NB4 (cell line): ENCODE results near the gene ZNF775.

Source experiments
- DNase-seq: peaks from one replicate; pipeline ENCODE4 v3.0.0; 2010; ENCODE audit warnings: low read depth
- H3K4me3 ChIP-seq: one replicate; pipeline ENCODE4 v1.5.1; 2011; ENCODE audit warnings: mild to moderate bottlenecking, low read depth, low read length, moderate library complexity
- CTCF ChIP-seq: IDR thresholded peaks from one replicate; pipeline ENCODE4 v1.5.1; 2012; ENCODE audit warnings: low read depth, low read length
- MAX ChIP-seq: IDR thresholded peaks from 2 replicates; pipeline ENCODE4 v1.6.1; 2011; ENCODE audit warnings: low read depth, low read length
- MYC ChIP-seq: IDR thresholded peaks from 2 replicates; pipeline ENCODE4 v1.6.1; 2011; ENCODE audit warnings: low read depth, low read length
- POLR2A ChIP-seq: IDR thresholded peaks from 2 replicates; pipeline ENCODE4 v1.6.1; 2011; ENCODE audit warnings: mild to moderate bottlenecking; ENCODE audit not compliant: insufficient read length; ENCODE audit errors: extremely low read depth

ZNF775 gene

GRCh38 chr7:150372271-150373048 is 6.7 kb upstream of the ZNF775 start:
- TF ChIP-seq POLR2A, result no peak
- no peak for TF ChIP-seq MYC
- no peak for TF ChIP-seq CTCF
- no peak for TF ChIP-seq MAX
- H3K4me3 ChIP-seq, result no peak overlapping the region

GRCh38 chr7:150373049-150373801 is 5.9 kb upstream of the ZNF775 start:
- no peak overlapping the region for H3K4me3 ChIP-seq
- peak; percentile 12 for DNase-seq
- no peak for TF ChIP-seq CTCF
- TF ChIP-seq POLR2A, result no peak
- TF ChIP-seq MAX, result no peak
- TF ChIP-seq MYC, result no peak

More at GRCh38 chr7:150372271-150373048, 6.7 kb upstream of the ZNF775 start:
- no peak for DNase-seq

- no peak overlapping the region for H3K4me3 ChIP-seq
- TF ChIP-seq MYC (no peak), CTCF (no peak), POLR2A (no peak), MAX (no peak)
- DNase-seq, result no peak
These were observed 5.1 kb upstream of the ZNF775 start for GRCh38 chr7:150374026-150374425.

GRCh38 chr7:150374472-150374871 is 4.7 kb upstream of the ZNF775 start:
- TF ChIP-seq MAX, result no peak
- no peak for TF ChIP-seq CTCF
- TF ChIP-seq MYC, result no peak
- no peak for TF ChIP-seq POLR2A
- DNase-seq, result no peak
- H3K4me3 ChIP-seq, result no peak overlapping the region

GRCh38 chr7:150375662-150376521 is 3.2 kb upstream of the ZNF775 start:
- peak; percentile 5 for DNase-seq
- no peak overlapping the region for H3K4me3 ChIP-seq
- TF ChIP-seq MAX (no peak), POLR2A (no peak), MYC (no peak), CTCF (no peak)
